SK-N-MC (cell line): ENCODE results near the gene TCN1.
"Not testable (repeated sequence)": the region's sequence is repeated elsewhere in the genome, so short reads cannot be mapped to it uniquely, and the experiment has no call there.

Experiments used
- DNase-seq: peaks from one replicate; pipeline ENCODE4 v3.0.0-alpha.2; 2011; ENCODE audit warnings: low read depth, low spot score
- H3K27ac ChIP-seq: fragments of 200-600 bp; sonication (generic); 2 replicates; pipeline ENCODE4 v1.5.1; 2016; ENCODE audit warnings: mixed run types
- H3K36me3 ChIP-seq: fragments of 200-600 bp; sonication (generic); 2 replicates; pipeline ENCODE4 v1.6.1; 2017; ENCODE audit warnings: antibody characterized with exemption, low read length, mixed read lengths; ENCODE audit not compliant: insufficient read depth
- H3K4me3 ChIP-seq: fragments of 200-600 bp; sonication (generic); 2 replicates; pipeline ENCODE4 v1.5.1; 2016
- H3K9ac ChIP-seq: fragments of 200-600 bp; sonication (generic); 2 replicates; pipeline ENCODE4 v1.8.0; 2017; ENCODE audit warnings: mixed run types, mixed read lengths; ENCODE audit not compliant: insufficient read length
- H3K9me3 ChIP-seq: fragments of 200-600 bp; sonication (generic); 2 replicates; pipeline ENCODE4 v1.6.1; 2017; ENCODE audit warnings: low read depth, mild to moderate bottlenecking, antibody characterized with exemption, low read length, moderate library complexity, mixed read lengths
- EZH2 ChIP-seq: fragments of 200-600 bp; sonication (generic); IDR thresholded peaks from one replicate; pipeline ENCODE4 v1.6.1; 2017; ENCODE audit warnings: antibody characterized with exemption
- FOXP2 ChIP-seq: optimal IDR thresholded peaks from 2 replicates; pipeline ENCODE3; 2011; ENCODE audit warnings: mild to moderate bottlenecking, moderate library complexity; ENCODE audit not compliant: insufficient read depth; ENCODE audit errors: extremely low read length, control extremely low read depth
- POLR2AphosphoS5 ChIP-seq: IDR thresholded peaks from 2 replicates; pipeline ENCODE4 v1.6.1; 2012; ENCODE audit warnings: mild to moderate bottlenecking, low read depth, low read length, borderline replicate concordance

The TCN1 gene, protein sequence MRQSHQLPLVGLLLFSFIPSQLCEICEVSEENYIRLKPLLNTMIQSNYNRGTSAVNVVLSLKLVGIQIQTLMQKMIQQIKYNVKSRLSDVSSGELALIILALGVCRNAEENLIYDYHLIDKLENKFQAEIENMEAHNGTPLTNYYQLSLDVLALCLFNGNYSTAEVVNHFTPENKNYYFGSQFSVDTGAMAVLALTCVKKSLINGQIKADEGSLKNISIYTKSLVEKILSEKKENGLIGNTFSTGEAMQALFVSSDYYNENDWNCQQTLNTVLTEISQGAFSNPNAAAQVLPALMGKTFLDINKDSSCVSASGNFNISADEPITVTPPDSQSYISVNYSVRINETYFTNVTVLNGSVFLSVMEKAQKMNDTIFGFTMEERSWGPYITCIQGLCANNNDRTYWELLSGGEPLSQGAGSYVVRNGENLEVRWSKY

GRCh38 chr11:59866397-59866796 lies at the start of gene TCN1:
Gene TCN1, minus strand, starts transcription at chr11:59866487. Its CDS starts 17 bp downstream, at chr11:59866470.
- Histone ChIP-seq H3K4me3 (no peak within 1 kb of the TSS), H3K36me3 (no peaks in the 10 kb centered on the region), H3K9ac (no peak within 1 kb of the TSS), H3K27ac (no peak within 1 kb of the TSS), H3K9me3 (no peaks in the 10 kb centered on the region)
- DNase-seq = no peak
- TF ChIP-seq EZH2 = no peak
- no peak for TF ChIP-seq POLR2AphosphoS5
- no peak for TF ChIP-seq FOXP2

- not testable (repeated sequence) for H3K9me3 ChIP-seq, H3K9ac ChIP-seq, H3K36me3 ChIP-seq, DNase-seq, H3K27ac ChIP-seq, H3K4me3 ChIP-seq
Observed at GRCh38 chr11:59903569-59903968, 37.3 kb upstream of the TCN1 start.

- Histone ChIP-seq H3K27ac (no peak overlapping the region), H3K9me3 (no peaks in the 10 kb centered on the region), H3K36me3 (no peaks in the 10 kb centered on the region), H3K9ac (no peak overlapping the region), H3K4me3 (no peak overlapping the region)
- DNase-seq = no peak
- TF ChIP-seq EZH2 (no peak), FOXP2 (no peak), POLR2AphosphoS5 (no peak)
Observed at GRCh38 chr11:59901306-59901705, 35.0 kb upstream of the TCN1 start.

DNA sequence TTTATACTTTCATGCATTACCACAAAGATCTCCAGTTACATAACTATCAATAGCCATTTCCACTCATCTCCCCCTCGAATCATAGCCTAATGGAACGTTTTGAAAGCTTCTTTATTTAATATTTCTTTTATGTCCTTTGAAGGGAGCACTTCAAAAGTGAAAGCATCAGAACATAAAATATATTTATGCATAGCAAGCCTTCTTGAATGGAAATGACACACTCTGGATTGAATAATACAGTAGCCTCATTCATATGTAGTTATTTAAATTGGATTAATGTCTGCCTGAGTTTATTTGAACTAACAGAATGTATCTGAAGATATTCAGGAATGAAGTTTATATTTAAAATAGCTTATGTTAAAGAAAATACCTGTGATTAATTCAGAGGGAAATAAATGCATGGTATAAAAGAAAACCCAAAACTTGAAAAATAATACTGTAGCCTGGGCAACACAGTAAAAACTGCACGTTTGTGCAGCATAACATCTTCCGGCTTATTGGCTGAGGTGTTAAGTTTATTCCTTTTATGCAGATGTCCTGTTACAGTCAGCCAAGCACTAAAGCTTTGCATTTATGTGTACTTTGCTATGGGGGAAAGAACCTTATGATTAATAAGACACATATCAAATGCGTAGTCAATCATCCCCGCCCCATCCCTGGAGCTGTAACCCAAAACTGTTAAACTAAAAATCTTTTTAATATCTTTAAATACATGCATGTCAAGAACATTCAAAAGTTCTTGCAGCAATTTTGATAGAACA lies 34.3 kb upstream of the TCN1 start:
- H3K9ac ChIP-seq = no peak overlapping the region
- no peaks in the 10 kb centered on the region for H3K36me3 ChIP-seq
- TF ChIP-seq POLR2AphosphoS5 (no peak), EZH2 (no peak), FOXP2 (no peak)

DNA sequence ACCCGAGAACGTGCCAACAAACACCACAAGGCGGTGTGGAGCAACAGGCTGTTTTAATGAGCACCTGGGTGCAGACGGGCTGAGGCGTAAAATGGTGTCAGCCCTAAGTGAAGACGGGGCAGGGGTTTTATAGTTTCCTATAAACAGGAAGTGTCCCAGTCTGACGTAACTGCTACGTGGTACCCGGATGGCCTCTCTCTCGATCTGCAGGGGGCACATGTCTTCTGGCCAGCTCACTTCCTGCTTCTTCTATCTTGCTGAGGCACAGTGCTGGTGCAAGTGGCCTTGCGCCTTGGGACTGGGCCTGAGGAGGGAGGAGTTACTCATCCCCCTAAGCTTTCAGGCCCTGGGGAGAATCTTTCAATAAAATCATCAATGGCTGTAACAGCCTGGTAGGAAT lies 33.2 kb upstream of the TCN1 start:
- Histone ChIP-seq H3K4me3 (no peak overlapping the region), H3K36me3 (no peaks in the 10 kb centered on the region), H3K9ac (no peak overlapping the region), H3K27ac (no peak overlapping the region), H3K9me3 (no peaks in the 10 kb centered on the region)
- TF ChIP-seq EZH2 (no peak), FOXP2 (no peak), POLR2AphosphoS5 (no peak)
- no peak for DNase-seq

More for the DNA sequence above, 34.3 kb upstream of the TCN1 start:
- no peaks in the 10 kb centered on the region for H3K9me3 ChIP-seq
- no peak for DNase-seq
- no peak overlapping the region for H3K27ac ChIP-seq
- H3K4me3 ChIP-seq = no peak overlapping the region

DNA sequence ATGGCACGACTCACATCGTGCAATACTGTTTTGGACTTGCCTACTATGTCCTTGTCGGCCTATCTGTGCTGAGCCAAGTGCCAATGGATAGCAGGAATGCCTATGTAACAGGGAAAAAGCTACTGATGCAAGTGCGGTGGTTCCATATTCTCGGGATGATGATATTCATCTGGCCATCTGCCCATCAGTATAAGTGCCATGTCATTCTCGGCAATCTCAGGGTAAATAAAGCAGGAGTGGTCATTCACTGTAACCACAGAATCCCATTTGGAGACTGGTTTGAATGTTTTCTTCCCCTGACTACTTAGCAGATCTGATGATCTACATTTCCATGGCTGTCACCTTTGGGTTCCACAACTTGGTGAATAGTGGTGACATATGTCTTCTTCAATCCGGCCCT lies 32.4 kb upstream of the TCN1 start:
- TF ChIP-seq POLR2AphosphoS5 (no peak), FOXP2 (no peak), EZH2 (no peak)
- no peak for DNase-seq

GRCh38 chr11:59898046-59898445 lies 31.8 kb upstream of the TCN1 start:
- DNase-seq = no peak
- TF ChIP-seq POLR2AphosphoS5 (no peak), EZH2 (no peak), FOXP2 (no peak)
- Histone ChIP-seq H3K27ac (no peak overlapping the region), H3K9me3 (no peaks in the 10 kb centered on the region), H3K9ac (no peak overlapping the region), H3K4me3 (no peak overlapping the region), H3K36me3 (no peaks in the 10 kb centered on the region)

More for the DNA sequence above, 32.4 kb upstream of the TCN1 start:
- no peaks in the 10 kb centered on the region for H3K9me3 ChIP-seq
- H3K9ac ChIP-seq = no peak overlapping the region
- H3K4me3 ChIP-seq = no peak overlapping the region
- H3K36me3 ChIP-seq = no peaks in the 10 kb centered on the region
- no peak overlapping the region for H3K27ac ChIP-seq

- no peak overlapping the region for H3K9ac ChIP-seq
- no peak overlapping the region for H3K4me3 ChIP-seq
- DNase-seq = no peak
- no peak for TF ChIP-seq FOXP2
- TF ChIP-seq POLR2AphosphoS5 = no peak
- TF ChIP-seq EZH2 = no peak
- no peak overlapping the region for H3K27ac ChIP-seq
- no peaks in the 10 kb centered on the region for H3K9me3 ChIP-seq
- H3K36me3 ChIP-seq = no peaks in the 10 kb centered on the region
Observed at GRCh38 chr11:59894616-59895015, 28.3 kb upstream of the TCN1 start.

GRCh38 chr11:59891781-59892181 lies 25.5 kb upstream of the TCN1 start:
- no peak overlapping the region for H3K9ac ChIP-seq
- no peak overlapping the region for H3K4me3 ChIP-seq
- no peak for TF ChIP-seq POLR2AphosphoS5
- TF ChIP-seq EZH2 = no peak
- TF ChIP-seq FOXP2 = no peak
- no peaks in the 10 kb centered on the region for H3K36me3 ChIP-seq
- no peaks in the 10 kb centered on the region for H3K9me3 ChIP-seq
- no peak for DNase-seq
- H3K27ac ChIP-seq = no peak overlapping the region

- DNase-seq, H3K27ac ChIP-seq, H3K36me3 ChIP-seq, H3K4me3 ChIP-seq, H3K9me3 ChIP-seq, H3K9ac ChIP-seq: not testable (repeated sequence)
Observed at GRCh38 chr11:59887156-59887555, 20.9 kb upstream of the TCN1 start.
